G401 (cell line): ENCODE data around the gene MYD88. TPM values are rescaled to one million over a fixed set of nuclear protein-coding genes. Genes with fewer than 3 reads are reported as not detected.
A peak's percentile ranks its signal among the peaks of the same experiment; 100 is the strongest.
"Not testable (repeated sequence)": the region's sequence is repeated elsewhere in the genome, so short reads cannot be mapped to it uniquely, and the experiment has no call there.

Experiments used
- DNase-seq: peaks from one replicate; pipeline ENCODE4 v3.0.0-alpha.2; 2015; ENCODE audit warnings: low spot score
- in situ Hi-C: cut with HindIII; loops from 2 replicates; pipeline ENCODE4 v1.10.0; 2016; ENCODE audit warnings: low sequenced_read_pairs, mixed read lengths
- total RNA-seq: library from RNA; depleted of rRNA; stranded (reverse); fragments of >200 nt; shearing (Covaris generic); gene quantifications from 2 replicates; pipeline ENCODE4 v1.2.3, GENCODE V29; 2014

MYD88 gene
- total RNA-seq, 1 experiment from 2014 or later = not detected

DNA sequence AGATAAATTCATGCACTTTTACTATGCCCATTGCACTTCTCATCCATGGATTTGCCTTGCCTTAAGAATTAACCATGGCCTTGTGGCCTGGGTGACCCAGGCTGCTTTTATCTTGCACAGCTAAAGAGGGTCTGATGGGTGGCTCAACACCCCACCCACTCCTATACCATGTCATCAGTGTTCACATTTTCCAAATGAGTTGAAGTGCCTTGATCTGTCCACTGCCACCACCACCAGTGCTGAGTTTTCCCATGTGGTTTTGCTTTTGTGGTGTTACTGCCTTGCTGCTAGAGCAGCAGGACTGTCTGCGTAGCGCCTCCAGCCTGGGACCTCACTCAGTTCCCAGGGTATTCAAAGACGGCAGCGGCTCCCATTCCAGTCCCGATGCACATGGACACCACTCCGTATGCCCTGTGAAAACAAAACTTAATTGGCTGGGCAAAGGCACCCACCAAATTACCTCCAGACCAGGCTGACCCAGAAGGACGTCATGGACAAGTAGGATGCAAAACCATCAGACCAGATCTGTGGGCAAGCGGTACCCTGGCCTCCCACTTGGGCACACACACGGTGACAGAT, 15.7 kb upstream of the MYD88 start:
- no peak for DNase-seq
- in situ Hi-C loops = no loop called here

DNA sequence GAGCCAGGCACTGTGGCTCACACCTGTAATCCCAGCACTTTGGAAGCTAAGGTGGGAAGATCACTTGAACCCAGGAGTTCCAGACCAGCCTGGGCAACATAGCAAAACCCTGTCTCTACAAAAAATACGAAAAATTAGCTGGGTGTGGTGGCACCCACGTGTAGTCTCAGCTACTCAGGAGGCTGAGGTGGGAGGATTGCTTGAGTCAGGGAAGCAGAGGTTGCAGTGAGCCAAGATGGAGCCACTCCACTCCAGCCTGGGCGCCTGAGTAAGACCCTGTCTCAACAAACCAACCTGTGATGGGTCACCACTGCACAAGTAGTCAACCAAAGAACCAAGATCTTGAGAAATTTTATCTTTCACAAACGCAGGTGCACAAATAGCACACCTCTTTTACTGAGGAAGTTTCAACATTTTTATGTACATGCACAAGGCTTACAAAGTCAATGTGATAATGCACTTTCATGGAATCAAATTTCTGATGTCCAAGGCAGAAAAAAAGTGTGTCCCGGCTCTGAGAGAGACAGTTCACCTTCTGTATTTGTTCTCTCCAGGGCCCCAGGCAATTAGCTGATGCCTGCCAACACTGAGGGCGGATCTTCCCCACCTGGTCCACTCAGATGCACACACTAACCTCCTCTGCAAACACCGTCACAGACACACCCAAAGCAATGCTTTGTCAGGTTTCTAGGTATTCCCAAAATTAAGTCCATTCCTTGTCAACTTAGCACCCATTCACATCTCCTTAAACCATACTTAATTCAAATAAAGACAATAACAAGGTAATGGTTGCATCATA, 13.9 kb upstream of the MYD88 start:
- no peak for DNase-seq
- in situ Hi-C loops = no loop called here

DNA sequence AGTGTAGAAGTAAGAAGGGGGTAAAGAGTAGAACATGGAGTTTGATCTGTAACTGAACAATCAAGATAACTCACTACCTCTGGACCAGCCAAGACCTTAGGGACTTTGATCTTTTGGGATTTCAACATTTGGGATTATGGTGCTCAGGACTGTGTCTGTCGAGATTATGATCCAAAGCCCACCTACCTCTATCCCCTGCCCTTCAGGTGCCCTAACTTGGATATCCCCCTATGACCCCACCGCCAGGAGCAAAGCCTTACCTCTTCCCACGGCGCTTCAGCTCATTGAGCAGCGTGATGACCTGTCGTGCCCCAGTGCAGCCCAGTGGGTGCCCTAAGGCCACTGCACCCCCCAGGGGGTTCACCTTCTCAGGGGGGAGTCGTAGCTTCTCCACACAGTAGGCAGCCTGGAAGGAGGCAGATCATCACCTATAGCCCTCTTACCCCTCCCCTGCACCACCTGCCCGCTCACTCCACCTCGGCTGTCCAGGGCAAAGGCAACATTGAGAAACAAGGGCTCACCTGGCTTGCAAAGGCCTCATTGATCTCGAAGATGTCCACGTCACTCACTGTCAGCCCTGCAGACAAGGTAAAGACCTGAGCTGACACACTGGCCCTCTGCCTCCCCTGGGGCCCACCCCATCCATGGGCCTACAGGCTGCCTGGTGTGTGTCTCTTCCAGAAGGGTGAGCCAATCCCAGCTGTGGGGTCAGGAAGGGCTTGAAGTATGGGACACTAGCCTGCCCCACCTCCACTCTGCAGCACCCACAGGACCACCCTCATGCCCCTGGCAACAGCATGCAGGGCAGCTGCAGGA, 12.9 kb upstream of the MYD88 start:
- in situ Hi-C loops = no loop called here
- no peak for DNase-seq

DNA sequence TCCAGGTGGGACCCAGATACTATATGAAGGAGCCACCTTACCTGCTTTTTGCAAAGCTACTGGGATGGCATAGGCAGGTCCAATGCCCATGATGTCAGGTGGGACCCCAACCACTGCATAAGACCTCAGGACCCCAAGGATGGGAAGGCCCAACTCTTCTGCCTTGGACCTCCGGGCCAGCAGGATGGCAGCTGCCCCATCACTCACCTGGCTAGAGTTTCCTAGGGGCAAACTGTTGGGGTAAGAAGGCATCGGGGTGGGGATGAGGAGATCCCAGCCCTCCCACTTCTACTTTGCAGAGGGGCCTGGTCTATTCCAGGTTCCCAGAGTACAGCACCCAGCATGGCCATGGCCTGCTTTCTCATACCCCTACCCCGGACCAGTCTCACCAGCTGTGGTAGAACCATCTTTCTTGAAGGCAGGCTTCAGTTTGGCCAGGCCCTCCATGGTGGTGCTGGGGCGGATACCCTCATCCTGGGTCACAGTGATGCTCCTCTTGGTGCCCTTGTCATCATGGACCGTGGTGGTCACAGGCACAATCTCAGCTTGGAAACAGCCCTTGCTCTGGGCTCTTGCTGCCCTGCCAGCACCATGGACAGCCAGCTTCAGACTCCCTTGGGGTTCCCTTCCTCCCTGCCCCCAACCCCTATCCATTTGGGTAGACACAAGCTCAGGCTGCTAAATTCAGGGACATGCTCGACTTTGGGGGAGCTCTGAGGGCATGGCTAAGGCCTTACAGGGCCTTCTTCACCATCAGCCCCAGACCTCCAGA, 12.2 kb upstream of the MYD88 start:
- DNase-seq = no peak
- in situ Hi-C loops = no loop called here

DNA sequence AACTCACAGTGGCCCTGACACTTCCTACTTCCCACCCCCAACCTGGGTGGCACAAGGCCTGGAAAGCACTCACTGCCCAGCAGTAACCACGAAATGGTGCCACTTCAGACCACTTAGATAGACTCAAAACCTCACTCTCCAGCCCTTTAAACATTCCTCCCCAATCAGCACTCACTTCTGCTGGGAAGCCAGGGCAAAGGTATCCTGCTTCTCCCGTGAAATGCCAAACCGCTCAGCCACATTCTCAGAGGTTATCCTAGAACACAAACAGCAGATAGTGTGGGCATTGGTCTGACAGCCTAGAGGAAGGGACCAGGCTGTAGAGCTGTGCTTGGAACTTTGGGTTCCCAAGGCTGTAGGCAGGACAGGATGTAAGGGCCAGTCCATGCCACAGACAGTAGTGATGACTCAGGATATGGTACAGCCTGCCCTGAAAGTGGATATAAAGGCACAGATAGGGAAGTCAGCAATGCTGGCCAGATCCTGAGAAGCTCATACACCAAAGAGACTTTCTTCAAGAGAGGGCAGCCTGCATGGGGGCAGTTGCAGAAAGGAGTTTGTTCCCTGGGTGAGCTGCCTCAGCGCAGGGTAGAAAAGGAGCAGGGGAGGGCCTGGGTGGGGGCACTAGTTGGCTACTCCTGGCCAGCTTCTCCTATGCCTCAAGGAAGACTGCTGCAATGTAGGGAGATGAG, 10.7 kb upstream of the MYD88 start:
- in situ Hi-C loops = no loop called here
- no peak for DNase-seq

DNA sequence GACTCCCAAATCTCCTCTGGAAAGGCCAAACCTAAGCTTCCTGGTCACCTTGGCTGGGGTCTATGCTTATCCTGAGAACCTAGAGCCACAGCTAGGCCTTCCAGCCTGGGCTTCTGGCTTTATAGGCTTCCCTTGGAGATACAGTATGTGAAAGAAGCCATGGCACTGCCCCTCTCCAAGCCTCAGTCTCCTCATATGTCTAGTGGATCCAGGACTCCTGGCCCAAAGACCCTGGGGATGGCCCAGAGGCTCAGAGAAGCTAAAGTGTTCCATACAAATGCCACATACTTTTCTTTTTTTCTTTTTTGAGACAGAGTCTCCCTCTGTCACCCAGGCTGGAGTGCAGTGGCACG, 10.2 kb upstream of the MYD88 start:
- no peak for DNase-seq
- in situ Hi-C loops = no loop called here

DNA sequence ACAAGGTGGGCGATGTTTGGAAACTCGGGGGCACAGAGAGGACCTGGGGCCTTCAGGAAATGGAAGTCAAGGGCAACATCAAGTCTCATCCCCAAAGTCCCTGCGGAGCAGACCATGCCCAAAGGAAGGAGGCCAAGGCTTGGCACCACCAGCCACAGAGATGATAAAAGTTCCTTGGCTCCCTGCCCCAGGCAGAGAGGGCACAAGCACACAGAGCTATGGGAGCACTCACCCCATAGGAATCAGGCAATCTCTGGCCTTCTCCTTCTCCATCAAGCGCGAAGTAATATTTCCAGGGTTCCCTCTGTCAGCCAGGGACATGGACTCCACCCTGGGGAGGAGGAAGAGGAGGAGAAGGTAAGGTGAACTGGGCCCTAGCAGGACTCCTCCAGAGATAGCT, 9.4 kb upstream of the MYD88 start:
- in situ Hi-C loops = no loop called here
- DNase-seq = no peak

GRCh38 chr3:38130631-38131065, 7.8 kb upstream of the MYD88 start:
- in situ Hi-C loops = no loop called here
- no peak for DNase-seq

DNA sequence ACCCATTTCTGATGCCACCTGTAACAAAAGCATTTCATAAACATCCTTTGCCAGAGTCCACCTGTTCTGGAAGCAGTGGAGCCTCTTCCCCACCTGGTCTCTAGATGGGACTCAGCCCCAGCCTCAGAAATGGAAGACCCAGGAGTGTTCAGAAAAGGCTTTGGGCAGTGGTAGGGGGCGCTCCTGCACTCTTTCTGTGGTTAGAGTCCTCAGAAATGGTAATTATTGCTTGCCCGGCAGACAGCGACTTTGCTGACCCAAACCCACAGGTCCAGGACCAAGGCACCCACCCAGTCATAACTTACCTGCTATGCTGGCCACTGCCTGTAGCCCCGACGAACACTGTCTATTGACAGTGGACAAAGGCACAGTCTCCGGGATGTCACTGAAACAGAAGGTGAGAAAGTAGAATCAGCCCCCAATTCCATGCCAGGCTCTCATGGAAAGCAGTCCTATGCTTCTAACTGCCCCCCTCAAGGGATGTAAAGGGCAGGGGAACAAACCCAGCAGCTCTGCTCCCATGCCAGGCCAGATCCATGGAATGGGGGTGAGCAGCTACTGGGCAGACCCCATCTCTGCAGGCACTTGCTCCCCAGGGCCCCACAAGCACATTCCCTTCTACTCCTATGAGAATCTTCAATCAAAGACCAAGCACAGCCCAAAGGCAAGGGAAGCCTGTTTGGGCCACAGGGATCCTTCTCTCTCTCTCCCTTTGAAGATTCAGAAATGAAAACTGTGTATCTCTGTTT, 6.7 kb upstream of the MYD88 start:
- in situ Hi-C loops = no loop called here
- DNase-seq = peak; percentile 27

- in situ Hi-C loops = no loop called here
- DNase-seq = no peak
Measured at GRCh38 chr3:38133209-38133556, 5.3 kb upstream of the MYD88 start.

DNA sequence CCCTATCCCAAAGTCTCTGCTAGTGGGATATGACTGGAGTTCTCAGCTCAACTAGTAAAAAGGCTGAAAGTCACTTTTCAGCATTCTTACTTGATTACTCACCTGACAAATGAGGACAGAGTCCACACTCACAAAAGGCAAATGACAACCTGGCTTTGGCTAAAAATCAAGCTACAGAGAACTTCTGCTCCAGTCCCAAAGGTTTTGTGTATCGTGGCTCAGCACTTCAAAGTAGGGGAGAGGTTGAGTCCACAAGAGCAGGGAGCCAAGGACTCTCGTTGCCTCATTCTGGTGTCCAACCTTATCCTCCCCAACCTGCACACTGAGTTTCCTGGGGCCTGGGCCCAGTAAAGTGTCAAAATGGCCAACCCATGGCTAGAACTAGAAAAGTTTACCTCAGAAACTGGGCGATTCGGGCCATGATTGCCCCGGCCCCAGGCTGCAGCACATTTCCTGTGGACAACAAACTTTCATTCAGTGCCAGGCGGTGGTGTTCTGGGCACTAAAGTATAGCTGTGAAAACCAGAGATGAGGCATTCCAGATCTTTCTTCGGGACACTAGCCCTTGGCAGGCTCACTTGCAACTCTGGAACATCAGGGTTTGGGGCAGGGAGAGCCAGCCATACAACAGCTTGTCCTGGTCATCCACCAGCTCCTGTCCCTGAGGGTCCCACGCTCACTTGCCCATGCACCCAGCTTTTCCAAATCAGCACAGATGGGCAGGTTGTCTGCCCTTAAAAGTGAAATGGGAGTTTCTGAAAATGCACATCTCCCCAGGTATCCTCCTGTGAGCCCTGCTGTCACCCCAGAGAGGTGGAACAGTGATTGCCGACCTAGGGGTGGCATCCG, 4.7 kb upstream of the MYD88 start:
- in situ Hi-C loops = no loop called here
- no peak for DNase-seq

DNA sequence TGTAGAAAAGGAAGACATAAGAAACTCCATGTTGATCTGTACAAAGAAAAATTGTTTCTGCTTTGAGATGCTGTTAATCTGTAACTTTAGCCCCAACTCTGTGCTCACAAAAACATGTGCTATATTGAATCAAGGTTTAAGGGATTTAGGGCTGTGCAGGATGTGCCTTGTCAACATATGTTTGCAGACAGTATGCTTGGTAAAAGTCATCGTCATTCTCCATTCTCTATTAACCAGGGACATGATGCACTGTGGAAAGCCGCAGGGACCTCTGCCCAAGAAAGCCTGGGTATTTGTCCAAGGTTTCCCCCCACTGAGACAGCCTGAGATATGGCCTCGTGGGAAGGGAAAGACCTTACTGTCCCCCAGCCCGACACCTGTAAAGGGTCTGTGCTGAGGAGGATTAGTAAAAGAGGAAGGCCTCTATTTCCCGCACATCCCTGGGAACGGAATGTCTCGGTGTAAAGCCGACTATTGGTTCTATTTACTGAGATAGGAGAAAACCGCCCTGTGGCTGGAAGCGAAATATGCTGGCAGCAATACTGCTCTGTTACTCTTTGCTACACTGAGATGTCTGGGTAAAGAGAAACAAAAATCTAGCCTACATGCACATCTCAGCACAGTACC, 3.8 kb upstream of the MYD88 start:
- DNase-seq, in situ Hi-C loops: not testable (repeated sequence)

DNA sequence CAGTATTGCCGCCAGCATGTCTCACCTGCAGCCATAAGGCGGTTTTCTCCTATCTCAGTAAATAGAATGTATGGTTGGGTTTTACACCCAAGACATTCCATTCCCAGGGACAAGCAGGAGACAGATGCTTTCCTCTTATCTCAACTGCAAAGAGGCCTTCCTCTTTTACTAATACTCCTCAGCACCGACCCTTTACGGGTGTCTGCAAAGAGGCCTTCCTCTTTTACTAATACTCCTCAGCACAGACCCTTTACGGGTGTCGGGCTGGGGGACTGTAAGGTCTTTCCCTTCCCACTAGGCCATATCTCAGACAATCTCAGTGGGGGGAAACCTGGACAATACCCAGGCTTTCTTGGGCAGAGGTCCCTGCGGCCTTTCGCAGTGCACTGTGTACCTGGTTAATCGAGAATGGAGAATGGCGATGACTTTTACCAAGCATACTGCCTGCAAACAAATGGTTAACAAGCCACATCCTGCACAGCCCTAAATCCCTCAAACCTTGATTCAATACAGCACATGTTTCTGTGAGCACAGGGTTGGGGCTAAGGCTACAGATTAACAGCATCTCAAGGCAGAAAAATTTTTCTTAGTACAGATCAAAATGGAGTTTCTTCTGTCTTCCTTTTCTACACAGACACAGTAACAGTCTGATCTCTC, 2.7 kb upstream of the MYD88 start:
- in situ Hi-C loops, DNase-seq: not testable (repeated sequence)

DNA sequence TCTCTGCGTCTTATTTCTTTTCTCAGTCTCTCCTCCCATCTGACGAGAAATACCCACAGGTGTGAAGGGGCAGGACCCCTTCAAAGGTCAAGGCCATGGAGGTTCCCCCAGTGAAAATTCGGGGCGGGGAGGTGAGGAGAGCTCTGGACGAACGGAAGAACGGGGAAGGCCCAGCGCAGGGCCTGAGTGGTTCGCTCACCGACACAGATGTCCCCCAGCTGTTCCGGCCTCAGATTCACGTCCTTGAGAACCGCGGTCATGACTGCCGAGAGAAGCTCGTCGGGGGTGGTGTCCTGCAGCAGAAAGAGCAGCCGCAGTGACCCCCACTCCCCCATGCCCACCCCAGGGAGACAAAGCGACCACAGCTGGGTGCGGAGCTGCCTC, 2.1 kb upstream of the MYD88 start:
- in situ Hi-C loops = no loop called here
- DNase-seq = no peak

GRCh38 chr3:38136777-38137614, 1.5 kb upstream of the MYD88 start, which contains the start of gene ACAA1:
Gene ACAA1 (minus strand): TSS chr3:38137127. CDS start chr3:38137035, 92 bp downstream.
- in situ Hi-C loops = no loop called here
- peak; percentile 100 for DNase-seq
